HUES64 (cell line): ENCODE results near the gene SLC35G4.
"Not testable (repeated sequence)": the region's sequence is repeated elsewhere in the genome, so short reads cannot be mapped to it uniquely, and the experiment has no call there.

ENCODE experiments used
- H3K27ac ChIP-seq: 2 replicates; pipeline ENCODE4 v1.7.0; 2013; ENCODE audit warnings: low read depth, low read length, inconsistent platforms
- H3K27me3 ChIP-seq: 2 replicates; pipeline ENCODE4 v1.6.1; 2013; ENCODE audit warnings: mild to moderate bottlenecking, low read length; ENCODE audit not compliant: insufficient read depth
- H3K36me3 ChIP-seq: 2 replicates; pipeline ENCODE4 v1.6.1; 2013; ENCODE audit warnings: mild to moderate bottlenecking, low read length; ENCODE audit not compliant: insufficient read depth
- H3K4me1 ChIP-seq: 2 replicates; pipeline ENCODE4 v1.6.1; 2013; ENCODE audit warnings: mild to moderate bottlenecking, low read length, moderate library complexity; ENCODE audit not compliant: insufficient read depth
- H3K4me3 ChIP-seq: 2 replicates; pipeline ENCODE4 v1.5.1; 2013; ENCODE audit warnings: mild to moderate bottlenecking, low read length, moderate library complexity
- H3K9ac ChIP-seq: 2 replicates; pipeline ENCODE4 v1.6.1; 2013; ENCODE audit warnings: mild to moderate bottlenecking, low read depth, low read length
- H3K9me3 ChIP-seq: 2 replicates; pipeline ENCODE4 v1.6.1; 2013; ENCODE audit warnings: low read depth, low read length; ENCODE audit not compliant: insufficient read depth
- WGBS: fragments of 150-250, 120-280 bp; methylation state at CpG from one replicate; pipeline ENCODE4 v1.1.7; 2013; ENCODE audit warnings: missing lambda C conversion rate; 5-methylcytosine and 5-hydroxymethylcytosine counted together

Gene SLC35G4

DNA sequence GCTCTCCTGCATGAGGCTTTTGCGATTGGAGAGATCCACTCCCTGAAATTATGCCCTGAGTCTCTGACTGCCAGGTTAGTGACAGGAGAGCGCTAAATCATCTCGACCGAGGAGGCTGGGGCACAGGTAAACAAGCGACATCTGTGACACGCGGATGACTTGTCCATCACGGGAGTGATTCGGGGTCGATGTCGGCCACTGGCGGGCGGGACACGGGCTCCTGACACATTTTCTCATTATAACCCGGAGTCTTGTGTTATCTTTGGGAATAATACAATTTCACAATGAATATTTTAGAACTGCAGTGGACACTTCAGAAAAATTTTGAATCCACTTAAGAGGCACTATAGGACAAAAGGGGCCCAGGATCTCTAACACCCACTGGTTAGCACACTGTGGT is 29.5 kb upstream of the SLC35G4 start:
- Histone ChIP-seq H3K9ac (no peak overlapping the region), H3K36me3 (no peaks in the 10 kb centered on the region), H3K4me1 (peaks cover 4% of the 10 kb centered on the region; the same call in 1 of the 2 replicates), H3K4me3 (no peak overlapping the region), H3K27me3 (no peaks in the 10 kb centered on the region), H3K9me3 (no peaks in the 10 kb centered on the region), H3K27ac (no peak overlapping the region)
- WGBS, result 95% methylated on average over 13 of the region's 15 CpGs

DNA sequence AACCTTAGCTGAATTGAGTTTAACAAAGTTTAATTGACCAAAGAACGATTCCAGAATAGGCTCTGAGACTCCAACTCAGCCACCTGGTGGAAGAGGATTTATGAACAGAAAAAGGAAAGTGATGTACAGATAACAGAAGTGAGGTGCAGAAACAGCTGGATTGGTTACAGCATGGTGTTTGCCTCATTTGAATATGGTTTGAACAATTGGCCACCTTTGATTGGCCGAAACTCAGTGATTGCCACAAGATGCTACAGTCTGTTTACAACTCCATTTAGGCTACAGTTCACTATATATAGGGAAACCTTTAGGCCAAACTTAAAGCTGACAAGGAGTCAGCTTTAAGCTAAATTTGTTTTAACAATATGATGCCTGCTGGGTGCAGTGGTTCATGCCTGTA is 28.1 kb upstream of the SLC35G4 start:
- Histone ChIP-seq H3K27me3 (no peaks in the 10 kb centered on the region), H3K27ac (no peak overlapping the region), H3K36me3 (no peaks in the 10 kb centered on the region), H3K4me3 (no peak overlapping the region), H3K9ac (no peak overlapping the region), H3K9me3 (no peaks in the 10 kb centered on the region), H3K4me1 (peaks cover 4% of the 10 kb centered on the region; the same call in 1 of the 2 replicates)
- 83% methylated on average over 2 of the region's 2 CpGs for WGBS

DNA sequence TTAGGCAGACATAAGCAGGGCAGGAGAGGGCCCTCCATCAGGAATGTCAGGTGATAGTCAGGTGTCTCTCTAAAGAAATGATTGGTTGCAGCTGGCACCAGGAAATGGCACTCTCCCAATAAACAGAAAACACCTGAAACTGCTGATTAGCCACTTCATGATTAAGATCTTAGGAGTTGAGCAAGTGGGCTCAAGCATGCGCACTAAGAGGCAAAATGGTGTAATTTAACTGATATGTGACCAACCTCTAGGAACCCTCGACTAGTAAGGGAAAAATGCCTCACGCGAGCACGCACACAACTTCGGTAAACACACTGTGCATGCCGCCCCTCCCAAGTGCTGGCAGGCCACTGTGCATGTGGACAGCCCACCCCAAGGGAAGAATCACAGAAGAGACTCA is 23.8 kb upstream of the SLC35G4 start:
- WGBS, result 76% methylated on average over 7 of the region's 7 CpGs
- Histone ChIP-seq H3K36me3 (no peaks in the 10 kb centered on the region), H3K4me1 (no peaks in the 10 kb centered on the region), H3K4me3 (no peak overlapping the region), H3K27me3 (no peaks in the 10 kb centered on the region), H3K9ac (no peak overlapping the region), H3K9me3 (no peaks in the 10 kb centered on the region), H3K27ac (no peak overlapping the region)

DNA sequence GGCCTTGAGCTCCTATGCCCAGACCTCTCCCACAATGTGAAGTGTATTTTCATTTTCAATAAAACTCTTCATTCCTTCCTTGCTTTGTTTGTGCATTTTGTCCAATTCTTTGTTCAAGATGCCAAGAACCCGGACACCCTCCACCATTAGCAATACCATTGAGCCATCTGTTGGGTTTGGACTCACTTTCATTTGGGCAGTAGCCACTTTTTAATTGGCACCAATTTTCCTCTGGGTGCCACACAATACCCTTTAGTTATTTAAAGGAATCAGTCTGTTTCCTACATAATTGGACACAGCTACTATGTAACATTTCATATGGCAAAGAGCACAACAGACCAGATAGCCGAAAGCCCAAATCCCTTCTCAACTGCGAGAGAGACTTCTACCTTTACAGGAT is 22.5 kb upstream of the SLC35G4 start:
- Histone ChIP-seq H3K4me3 (no peak overlapping the region), H3K9me3 (0 out of 2 replicates have a peak, but pooled peaks cover 5% of the 10 kb centered on the region), H3K9ac (no peak overlapping the region), H3K27me3 (no peaks in the 10 kb centered on the region), H3K4me1 (no peaks in the 10 kb centered on the region), H3K27ac (no peak overlapping the region), H3K36me3 (no peaks in the 10 kb centered on the region)
- over 99% methylated on average over 3 of the region's 3 CpGs for WGBS

DNA sequence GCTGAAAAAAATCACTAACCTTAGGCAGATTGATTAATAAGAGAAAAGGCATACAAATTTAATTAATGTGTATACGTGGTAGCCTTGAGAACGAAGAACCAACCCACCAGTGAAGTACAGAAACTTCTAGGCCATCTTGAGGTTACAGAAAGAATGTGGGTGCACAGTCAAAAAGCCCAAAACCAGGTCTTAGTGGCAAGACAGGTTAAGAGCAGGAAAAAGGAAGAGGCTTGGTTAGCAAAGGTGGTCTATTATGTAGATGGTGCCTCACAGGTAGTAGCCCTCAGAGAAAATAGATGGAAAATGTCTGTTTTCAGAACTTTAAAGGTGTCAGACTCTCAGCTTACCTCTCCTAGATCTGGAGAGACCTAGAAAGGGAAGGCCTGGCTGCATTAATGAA is 22.0 kb upstream of the SLC35G4 start:
- Histone ChIP-seq H3K9me3 (0 out of 2 replicates have a peak, but pooled peaks cover 5% of the 10 kb centered on the region), H3K9ac (no peak overlapping the region), H3K4me3 (no peak overlapping the region), H3K4me1 (no peaks in the 10 kb centered on the region), H3K36me3 (no peaks in the 10 kb centered on the region), H3K27ac (no peak overlapping the region), H3K27me3 (no peaks in the 10 kb centered on the region)
- WGBS, result 95% methylated on average over 2 of the region's 2 CpGs

DNA sequence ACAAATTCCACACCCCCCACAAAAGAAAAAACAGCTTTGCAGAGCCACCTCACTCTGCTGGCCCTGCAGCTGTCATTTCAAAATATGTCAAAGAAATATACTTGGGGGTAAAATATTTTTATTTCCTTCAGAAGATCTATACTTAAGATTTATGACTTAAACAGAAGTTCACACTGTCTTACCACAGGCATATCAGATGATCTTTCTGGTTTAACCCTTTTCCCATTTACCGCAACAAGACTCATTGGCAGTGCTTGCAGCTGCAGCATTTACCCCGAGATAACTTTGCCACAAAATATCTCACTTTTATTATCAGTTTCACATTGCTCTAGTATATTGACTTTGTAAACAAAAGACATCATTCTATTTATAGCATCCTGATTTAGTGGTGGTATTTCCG is 21.6 kb upstream of the SLC35G4 start:
- H3K9ac ChIP-seq, result no peak overlapping the region
- no peak overlapping the region for H3K27ac ChIP-seq
- H3K4me3 ChIP-seq, result no peak overlapping the region
- WGBS, result 94% methylated on average over 3 of the region's 3 CpGs
- no peaks in the 10 kb centered on the region for H3K4me1 ChIP-seq
- H3K9me3 ChIP-seq, result 0 out of 2 replicates have a peak, but pooled peaks cover 5% of the 10 kb centered on the region
- no peaks in the 10 kb centered on the region for H3K27me3 ChIP-seq
- H3K36me3 ChIP-seq, result no peaks in the 10 kb centered on the region

DNA sequence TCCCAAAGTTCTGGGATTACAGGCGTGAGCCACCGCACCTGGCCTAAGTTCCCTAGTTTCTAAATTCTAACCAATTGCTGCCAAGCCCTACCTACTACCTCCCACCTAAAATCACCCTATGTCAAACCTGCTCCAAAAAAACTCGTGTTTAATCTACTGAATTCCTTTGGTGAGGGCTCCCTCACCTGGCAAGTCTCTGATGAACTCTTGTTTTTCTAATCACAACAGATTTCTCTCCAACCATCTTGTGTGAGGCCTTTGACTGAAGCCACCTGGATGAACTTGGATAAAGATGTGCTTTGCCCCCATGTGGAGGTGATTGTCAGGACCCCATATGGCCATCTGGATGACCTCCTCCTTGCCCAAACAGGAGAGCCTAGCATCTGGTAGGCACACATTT is 17.4 kb upstream of the SLC35G4 start:
- H3K27ac ChIP-seq, result no peak overlapping the region
- H3K4me3 ChIP-seq, result no peak overlapping the region
- H3K27me3 ChIP-seq, result no peaks in the 10 kb centered on the region
- 0 out of 2 replicates have a peak, but pooled peaks cover 5% of the 10 kb centered on the region for H3K9me3 ChIP-seq
- H3K4me1 ChIP-seq, result no peaks in the 10 kb centered on the region
- H3K9ac ChIP-seq, result no peak overlapping the region
- H3K36me3 ChIP-seq, result no peaks in the 10 kb centered on the region
- whole genome bisulfite sequencing, result 84% methylated on average over 3 of the region's 3 CpGs

DNA sequence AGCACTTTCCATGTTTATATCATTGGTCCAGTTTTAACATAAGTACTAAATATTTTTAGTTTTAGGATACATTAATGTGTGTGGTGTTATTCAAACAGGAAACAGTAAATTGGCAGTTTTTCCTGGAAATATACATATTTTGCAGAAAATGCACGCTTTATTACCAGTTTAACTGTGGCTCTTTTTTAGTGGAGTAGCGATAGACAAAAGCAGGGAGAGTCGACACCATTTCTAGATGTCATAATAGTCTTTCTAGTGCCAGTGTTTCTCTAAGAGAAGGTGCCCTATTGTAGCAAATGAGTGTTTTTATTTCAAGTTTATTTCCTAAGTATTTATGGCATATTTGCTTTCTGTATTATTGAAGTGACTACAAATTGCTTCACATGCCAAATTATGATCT is 9.1 kb upstream of the SLC35G4 start:
- no peaks in the 10 kb centered on the region; the same call in 1 of the 2 replicates for H3K9me3 ChIP-seq
- no peaks in the 10 kb centered on the region for H3K27me3 ChIP-seq
- H3K4me3 ChIP-seq, result no peak overlapping the region
- no peak overlapping the region for H3K9ac ChIP-seq
- H3K36me3 ChIP-seq, result no peaks in the 10 kb centered on the region
- 98% methylated on average over 3 of the region's 3 CpGs for WGBS
- no peak overlapping the region for H3K27ac ChIP-seq
- H3K4me1 ChIP-seq, result no peaks in the 10 kb centered on the region

DNA sequence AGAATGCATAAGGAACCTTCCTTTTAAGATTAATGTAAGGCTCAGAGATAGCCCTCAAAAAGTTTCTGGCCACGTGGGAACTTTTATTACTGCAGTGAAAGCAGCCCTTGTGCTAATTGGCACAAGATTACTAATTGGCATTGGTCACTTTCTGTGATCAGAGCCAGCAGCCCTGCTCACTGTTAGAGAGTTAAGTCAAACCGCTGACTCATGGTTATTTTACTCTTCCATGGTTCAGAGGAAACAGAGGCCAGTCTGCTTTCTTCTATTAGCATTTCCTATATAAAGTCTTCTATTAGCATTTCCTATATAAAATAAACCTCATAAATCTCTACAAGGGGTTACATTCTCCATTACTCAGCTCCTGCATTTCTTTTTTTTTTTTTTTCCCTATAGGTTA is 1.5 kb upstream of the SLC35G4 start:
- Histone ChIP-seq H3K4me1 (peaks cover 8% of the 10 kb centered on the region), H3K27ac (no peak overlapping the region), H3K4me3 (no peak overlapping the region), H3K27me3 (no peaks in the 10 kb centered on the region), H3K9ac (no peak overlapping the region), H3K36me3 (no peaks in the 10 kb centered on the region), H3K9me3 (no peaks in the 10 kb centered on the region)
- 48% methylated on average over 2 of the region's 2 CpGs for WGBS

DNA sequence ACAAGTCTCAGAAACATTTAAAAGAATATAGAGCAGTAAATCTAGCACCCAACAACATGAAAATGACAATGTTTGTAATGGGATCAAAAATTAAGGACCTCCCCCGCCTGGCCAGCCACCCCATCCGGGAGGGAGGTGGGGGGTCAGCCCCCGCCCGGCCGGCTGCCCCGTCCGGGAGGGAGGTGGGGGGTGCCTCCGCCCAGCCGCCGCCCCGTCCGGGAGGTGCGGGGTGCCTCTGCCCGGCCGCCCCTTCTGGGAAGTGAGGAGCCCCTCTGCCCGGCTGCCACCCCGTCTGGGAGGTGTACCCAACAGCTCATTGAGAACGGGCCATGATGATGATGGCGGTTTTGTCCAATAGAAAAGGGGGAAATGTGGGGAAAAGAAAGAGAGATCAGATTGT is 778 bp upstream of the SLC35G4 start:
- H3K27ac ChIP-seq, H3K9ac ChIP-seq, H3K9me3 ChIP-seq, H3K4me3 ChIP-seq, H3K4me1 ChIP-seq, H3K27me3 ChIP-seq, H3K36me3 ChIP-seq: not testable (repeated sequence)
- 84% methylated on average over 10 of the region's 19 CpGs for WGBS

DNA sequence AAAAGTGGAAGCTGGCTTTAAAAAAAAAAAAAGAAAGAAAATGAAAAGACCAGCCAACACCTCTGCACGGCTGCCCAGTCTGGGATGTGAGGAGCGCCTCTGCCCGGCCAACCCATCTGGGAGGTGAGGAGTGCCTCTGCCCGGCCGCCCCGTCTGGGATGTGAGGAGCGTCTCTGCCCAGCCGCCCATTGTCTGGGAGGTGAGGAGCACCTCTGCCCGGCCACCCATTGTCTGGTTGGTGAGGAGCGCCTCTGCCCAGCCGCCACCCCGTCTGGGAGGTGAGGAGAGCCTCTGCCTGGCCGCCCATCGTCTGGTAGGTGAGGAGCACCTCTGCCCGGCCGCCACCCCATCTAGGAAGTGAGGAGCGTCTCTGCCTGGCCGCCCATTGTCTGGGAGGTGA is 3.7 kb downstream of the SLC35G4 start:
- not testable (repeated sequence) for H3K36me3 ChIP-seq, H3K4me3 ChIP-seq, H3K9ac ChIP-seq, H3K9me3 ChIP-seq, H3K27me3 ChIP-seq, H3K27ac ChIP-seq, H3K4me1 ChIP-seq
- 91% methylated on average over 18 of the region's 18 CpGs for WGBS

DNA sequence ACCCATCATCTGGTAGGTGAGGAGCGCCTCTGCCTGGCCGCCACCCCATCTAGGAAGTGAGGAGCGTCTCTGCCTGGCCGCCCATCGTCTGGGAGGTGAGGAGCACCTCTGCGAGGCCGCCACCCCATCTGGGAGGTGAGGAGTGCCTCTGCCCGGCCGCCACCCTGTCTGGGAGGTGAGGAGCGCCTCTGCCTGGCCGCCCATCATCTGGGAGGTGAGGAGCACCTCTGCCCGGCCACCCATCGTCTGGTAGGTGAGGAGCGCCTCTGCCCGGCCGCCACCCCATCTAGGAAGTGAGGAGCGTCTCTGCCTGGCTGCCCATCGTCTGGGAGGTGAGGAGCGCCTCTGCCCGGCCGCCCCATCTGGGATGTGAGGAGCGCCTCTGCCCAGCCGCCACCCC is 4.2 kb downstream of the SLC35G4 start:
- not testable (repeated sequence) for H3K9me3 ChIP-seq, H3K36me3 ChIP-seq, H3K9ac ChIP-seq, H3K4me3 ChIP-seq, H3K4me1 ChIP-seq, H3K27me3 ChIP-seq, H3K27ac ChIP-seq
- WGBS, result 96% methylated on average over 23 of the region's 23 CpGs
